A673 (cell line): ENCODE results near the gene MTOR. TPM values are rescaled to one million over a fixed set of nuclear protein-coding genes. Genes with fewer than 3 reads are reported as not detected.

Source experiments
- BruUV-seq: library from RNA; stranded (reverse); fragments of 400-500 nt; replicated peaks from 2 replicates; lab custom pipeline; 2021; lab: Mats Ljungman, UMichigan
- CTCF ChIA-PET: fragments of 300-600 bp; sonication (Branson Sonifier 250); formaldehyde crosslinking; loops from one replicate; lab custom pipeline; 2022; ENCODE audit warnings: antibody characterized with exemption; lab: Charles Lee
- POLR2A ChIA-PET: fragments of 300-600 bp; sonication (Branson Sonifier 250); formaldehyde crosslinking; loops from one replicate; lab custom pipeline; 2022; ENCODE audit warnings: antibody characterized with exemption; ENCODE audit not compliant: low non-redundant PET; lab: Charles Lee
- DNase-seq: peaks from one replicate; pipeline ENCODE4 v3.0.0-alpha.2; 2015; ENCODE audit warnings: low spot score
- H3K27ac ChIP-seq: fragments of 200-600 bp; sonication (generic); 2 replicates; pipeline ENCODE4 v1.5.1; 2016; ENCODE audit warnings: mixed run types, low read depth, mild to moderate bottlenecking, mixed read lengths, antibody characterized with exemption, low read length; ENCODE audit not compliant: poor library complexity, severe bottlenecking
- H3K27me3 ChIP-seq: fragments of 200-600 bp; sonication (generic); replicated peaks from 2 replicates; pipeline ENCODE4 v1.6.1; 2017; ENCODE audit warnings: mixed run types, low read depth, mild to moderate bottlenecking, mixed read lengths, antibody characterized with exemption, low read length; ENCODE audit not compliant: insufficient read depth, poor library complexity
- H3K36me3 ChIP-seq: fragments of 200-600 bp; sonication (generic); 2 replicates; pipeline ENCODE4 v1.6.1; 2016; ENCODE audit warnings: mixed run types, mild to moderate bottlenecking, mixed read lengths, antibody characterized with exemption, low read length; ENCODE audit not compliant: insufficient read depth, poor library complexity, severe bottlenecking
- H3K4me1 ChIP-seq: fragments of 200-600 bp; sonication (generic); 2 replicates; pipeline ENCODE4 v1.6.1; 2017; ENCODE audit warnings: mixed run types, mild to moderate bottlenecking, mixed read lengths, antibody characterized with exemption, low read length; ENCODE audit not compliant: insufficient read depth, poor library complexity, severe bottlenecking
- H3K4me3 ChIP-seq: fragments of 200-600 bp; sonication (generic); 2 replicates; pipeline ENCODE4 v1.5.1; 2016; ENCODE audit warnings: low read depth, mixed run types, mild to moderate bottlenecking, mixed read lengths, low read length; ENCODE audit not compliant: poor library complexity, severe bottlenecking
- H3K9me3 ChIP-seq: fragments of 200-600 bp; sonication (generic); 2 replicates; pipeline ENCODE4 v1.6.1; 2016; ENCODE audit warnings: mixed run types, low read depth, mild to moderate bottlenecking, mixed read lengths, antibody characterized with exemption, low read length; ENCODE audit not compliant: poor library complexity, severe bottlenecking
- EZH2 ChIP-seq: fragments of 200-600 bp; sonication (generic); IDR thresholded peaks from 2 replicates; pipeline ENCODE4 v1.6.1; 2017; ENCODE audit warnings: borderline replicate concordance, low read depth, mild to moderate bottlenecking, mixed read lengths, antibody characterized with exemption, low read length; ENCODE audit not compliant: poor library complexity, severe bottlenecking
- intact Hi-C: fragments of 100-400 bp; cut with micrococcal nuclease; formaldehyde crosslinking; loops from one replicate; pipeline ENCODE4 v1.10.0; 2022; ENCODE audit not compliant: unreplicated experiment
- total RNA-seq: library from RNA; stranded (reverse); gene quantifications from 2 replicates; pipeline ENCODE4 v1.2.3, GENCODE V29; 2021
- TF ChIP-seq, protein P1 (sequence below): fragments of 300-800, 200-600 bp; sonication (generic); conservative IDR thresholded peaks from 2 replicates; pipeline ENCODE4 v1.5.1; 2017; ENCODE audit warnings: low read depth, mild to moderate bottlenecking, antibody characterized with exemption, low read length, moderate library complexity, mixed read lengths

Gene MTOR
- total RNA-seq, 1 experiment from 2014 or later = 63.7 TPM

DNA sequence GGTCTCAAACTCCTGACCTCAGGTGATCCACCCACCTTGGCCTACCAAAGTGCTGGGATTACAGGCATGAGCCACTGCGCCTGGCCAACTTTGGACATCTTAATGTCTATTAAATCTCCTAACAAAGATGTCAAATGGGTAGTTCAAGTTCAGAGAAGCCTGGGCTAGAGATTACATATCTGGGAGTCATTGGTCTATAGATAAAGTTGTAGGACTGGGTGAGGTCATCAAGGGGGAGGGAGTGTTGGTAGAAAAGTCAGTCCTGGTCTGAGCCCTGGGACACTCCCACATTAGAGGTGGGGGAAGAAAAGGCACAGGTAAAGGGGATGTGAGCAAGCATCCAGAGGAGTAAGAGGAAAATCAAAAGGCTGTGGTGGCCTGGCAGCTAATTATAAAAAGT lies 17.3 kb upstream of the MTOR start:
- no peak for DNase-seq
- CTCF ChIA-PET = no interaction called here
- no TSS peak for BruUV-seq
- H3K4me3 ChIP-seq = no peak overlapping the region
- H3K27me3 ChIP-seq = no peaks in the 10 kb centered on the region
- H3K9me3 ChIP-seq = no peaks in the 10 kb centered on the region
- peaks cover 4% of the 10 kb centered on the region for H3K4me1 ChIP-seq
- no peaks in the 10 kb centered on the region for H3K36me3 ChIP-seq
- intact Hi-C loops = no loop called here
- POLR2A ChIA-PET = no interaction called here
- TF ChIP-seq, protein P1, sequence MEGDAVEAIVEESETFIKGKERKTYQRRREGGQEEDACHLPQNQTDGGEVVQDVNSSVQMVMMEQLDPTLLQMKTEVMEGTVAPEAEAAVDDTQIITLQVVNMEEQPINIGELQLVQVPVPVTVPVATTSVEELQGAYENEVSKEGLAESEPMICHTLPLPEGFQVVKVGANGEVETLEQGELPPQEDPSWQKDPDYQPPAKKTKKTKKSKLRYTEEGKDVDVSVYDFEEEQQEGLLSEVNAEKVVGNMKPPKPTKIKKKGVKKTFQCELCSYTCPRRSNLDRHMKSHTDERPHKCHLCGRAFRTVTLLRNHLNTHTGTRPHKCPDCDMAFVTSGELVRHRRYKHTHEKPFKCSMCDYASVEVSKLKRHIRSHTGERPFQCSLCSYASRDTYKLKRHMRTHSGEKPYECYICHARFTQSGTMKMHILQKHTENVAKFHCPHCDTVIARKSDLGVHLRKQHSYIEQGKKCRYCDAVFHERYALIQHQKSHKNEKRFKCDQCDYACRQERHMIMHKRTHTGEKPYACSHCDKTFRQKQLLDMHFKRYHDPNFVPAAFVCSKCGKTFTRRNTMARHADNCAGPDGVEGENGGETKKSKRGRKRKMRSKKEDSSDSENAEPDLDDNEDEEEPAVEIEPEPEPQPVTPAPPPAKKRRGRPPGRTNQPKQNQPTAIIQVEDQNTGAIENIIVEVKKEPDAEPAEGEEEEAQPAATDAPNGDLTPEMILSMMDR = no peak
- TF ChIP-seq EZH2 = no peak
- no peak overlapping the region for H3K27ac ChIP-seq

DNA sequence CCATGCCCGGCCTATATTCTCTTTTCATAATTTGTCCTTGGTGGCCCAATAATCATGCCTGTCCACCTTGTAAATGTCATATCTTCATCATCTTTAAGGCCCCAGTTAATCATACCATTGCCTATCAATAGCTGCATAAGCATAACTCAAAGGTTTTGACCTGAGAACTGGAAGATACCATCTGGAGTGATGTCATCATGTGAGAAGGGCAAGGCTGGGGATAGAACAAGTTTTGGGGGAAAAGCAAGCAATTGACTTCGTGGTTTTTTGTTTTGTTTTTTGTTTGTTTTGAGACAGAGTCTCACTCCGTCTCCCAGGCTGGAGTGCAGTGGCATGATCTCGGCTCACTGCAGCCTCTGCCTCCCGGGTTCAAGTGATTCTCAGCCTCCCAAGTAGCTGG lies 16.8 kb upstream of the MTOR start:
- BruUV-seq = no TSS peak
- ChIA-PET CTCF (no interaction called here), POLR2A (no interaction called here)
- H3K4me3 ChIP-seq = no peak overlapping the region
- H3K27me3 ChIP-seq = no peaks in the 10 kb centered on the region
- H3K36me3 ChIP-seq = no peaks in the 10 kb centered on the region
- no peak overlapping the region for H3K27ac ChIP-seq
- H3K4me1 ChIP-seq = peaks cover 4% of the 10 kb centered on the region
- DNase-seq = no peak
- TF ChIP-seq, protein P1 = no peak
- no peak for TF ChIP-seq EZH2
- no peaks in the 10 kb centered on the region for H3K9me3 ChIP-seq
- intact Hi-C loops = no loop called here

- no peak for DNase-seq
- peak overlapping the region; percentile 95 for H3K27ac ChIP-seq
- BruUV-seq = TSS peak; percentile 47
- CTCF ChIA-PET = no interaction called here
- no peaks in the 10 kb centered on the region for H3K4me1 ChIP-seq
- intact Hi-C loops = no loop called here
- POLR2A ChIA-PET = no interaction called here
- peak overlapping the region; percentile 95 for H3K4me3 ChIP-seq
- H3K27me3 ChIP-seq = no peaks in the 10 kb centered on the region
- H3K36me3 ChIP-seq = no peaks in the 10 kb centered on the region
- no peak for TF ChIP-seq EZH2
- TF ChIP-seq, protein P1 = no peak
- no peaks in the 10 kb centered on the region for H3K9me3 ChIP-seq
Observed at GRCh38 chr1:11273595-11274234, 11.4 kb upstream of the MTOR start.
